ENCODE data around the gene SIAH2. TPM values are rescaled to one million over a fixed set of nuclear protein-coding genes. Genes with fewer than 3 reads are reported as not detected.

The SIAH2 gene
- total RNA-seq, 6 donors from 2014 or later = 17.6 to 45.0 (median 31.7) TPM

GRCh38 chr3:150734795-150735119, 28.2 kb downstream of the SIAH2 start:
- H3K27me3 ChIP-seq = no peaks in the 10 kb centered on the region
- TF ChIP-seq POLR2A (IDR thresholded peaks at IDR 0.05) (no peak), POLR2AphosphoS5 (IDR thresholded peaks at IDR 0.05) (no peak), CTCF (IDR thresholded peaks at IDR 0.05) (no peak), EP300 (IDR thresholded peaks at IDR 0.05) (no peak)
- ATAC-seq (ENCODE audit: low FRiP score in 2 of 2) = no peak
- H3K4me3 ChIP-seq = no peak overlapping the region
- H3K36me3 ChIP-seq = no peaks in the 10 kb centered on the region
- no peak overlapping the region for H3K27ac ChIP-seq
- no peak for DNase-seq
- WGBS, 2 donors = 62 to 82% methylated on average over 1 of the region's 1 CpG
- H3K9me3 ChIP-seq = no peaks in the 10 kb centered on the region
- H3K4me1 ChIP-seq = peaks cover 4 to 14% (median 12%) of the 10 kb centered on the region in 4 donors

GRCh38 chr3:150733936-150734794, 28.8 kb downstream of the SIAH2 start:
- WGBS, 2 donors = 87 to 88% methylated on average over 9 of the region's 9 CpGs
- Histone ChIP-seq H3K27ac (no peak overlapping the region), H3K36me3 (no peaks in the 10 kb centered on the region), H3K4me3 (no peak overlapping the region), H3K4me1 (peaks cover 4 to 14% (median 12%) of the 10 kb centered on the region in 4 donors), H3K27me3 (no peaks in the 10 kb centered on the region), H3K9me3 (no peaks in the 10 kb centered on the region)
- DNase-seq (peak in 1 of 2 donors; percentile 31), ATAC-seq (ENCODE audit: low FRiP score in 2 of 2) (peak in 1 of 2 donors; percentile 23)
- TF ChIP-seq POLR2AphosphoS5 (IDR thresholded peaks at IDR 0.05) (no peak), EP300 (IDR thresholded peaks at IDR 0.05) (no peak), POLR2A (IDR thresholded peaks at IDR 0.05) (no peak), CTCF (IDR thresholded peaks at IDR 0.05) (no peak)

- 78 to 84% methylated on average over 8 of the region's 8 CpGs for WGBS, 2 donors
- no peaks in the 10 kb centered on the region for H3K27me3 ChIP-seq
- H3K4me1 ChIP-seq = peaks cover 4 to 12% (median 10%) of the 10 kb centered on the region in 4 donors
- no peaks in the 10 kb centered on the region for H3K9me3 ChIP-seq
- H3K27ac ChIP-seq = no peak overlapping the region
- no peak for TF ChIP-seq CTCF (IDR thresholded peaks at IDR 0.05)
- no peak for TF ChIP-seq POLR2A (IDR thresholded peaks at IDR 0.05)
- no peak for TF ChIP-seq EP300 (IDR thresholded peaks at IDR 0.05)
- TF ChIP-seq POLR2AphosphoS5 (IDR thresholded peaks at IDR 0.05) = no peak
- DNase-seq (no peak), ATAC-seq (ENCODE audit: low FRiP score in 2 of 2) (peak in 1 of 2 donors; percentile 13)
- H3K36me3 ChIP-seq = no peaks in the 10 kb centered on the region
- no peak overlapping the region for H3K4me3 ChIP-seq
Measured at GRCh38 chr3:150733373-150733935, 29.5 kb downstream of the SIAH2 start.

- DNase-seq = no peak
- Histone ChIP-seq H3K4me3 (no peak overlapping the region), H3K36me3 (no peaks in the 10 kb centered on the region), H3K27ac (no peak overlapping the region), H3K27me3 (no peaks in the 10 kb centered on the region), H3K4me1 (no peaks in the 10 kb centered on the region), H3K9me3 (no peaks in the 10 kb centered on the region)
- TF ChIP-seq POLR2A (IDR thresholded peaks at IDR 0.05) (no peak), EP300 (IDR thresholded peaks at IDR 0.05) (no peak), POLR2AphosphoS5 (IDR thresholded peaks at IDR 0.05) (no peak), CTCF (IDR thresholded peaks at IDR 0.05) (no peak)
- WGBS, 2 donors = 93 to 94% methylated on average over 9 of the region's 9 CpGs
- no peak for ATAC-seq (ENCODE audit: low FRiP score in 2 of 2)
Measured at GRCh38 chr3:150729682-150730360, 33.1 kb downstream of the SIAH2 start.
